Choroid plexus epithelial cell (primary cell): ENCODE results near the gene SNRPA.
A peak's percentile ranks its signal among the peaks of the same experiment; 100 is the strongest.
"Not testable (repeated sequence)": the region's sequence is repeated elsewhere in the genome, so short reads cannot be mapped to it uniquely, and the experiment has no call there.

Source experiments
- DNase-seq: peaks from one replicate; pipeline ENCODE4 v3.0.0-alpha.2; 2010; ENCODE audit warnings: low read depth
- H3K4me3 ChIP-seq: 2 replicates; pipeline ENCODE4 v1.5.1; 2011; ENCODE audit warnings: low read depth, mild to moderate bottlenecking, control low read depth, low read length, moderate library complexity
- TF ChIP-seq, protein P1 (sequence below): conservative IDR thresholded peaks from 2 replicates; pipeline ENCODE4 v1.5.1; 2011; ENCODE audit warnings: low read depth, mild to moderate bottlenecking, control low read depth, inconsistent platforms, low read length, moderate library complexity

Gene SNRPA

DNA sequence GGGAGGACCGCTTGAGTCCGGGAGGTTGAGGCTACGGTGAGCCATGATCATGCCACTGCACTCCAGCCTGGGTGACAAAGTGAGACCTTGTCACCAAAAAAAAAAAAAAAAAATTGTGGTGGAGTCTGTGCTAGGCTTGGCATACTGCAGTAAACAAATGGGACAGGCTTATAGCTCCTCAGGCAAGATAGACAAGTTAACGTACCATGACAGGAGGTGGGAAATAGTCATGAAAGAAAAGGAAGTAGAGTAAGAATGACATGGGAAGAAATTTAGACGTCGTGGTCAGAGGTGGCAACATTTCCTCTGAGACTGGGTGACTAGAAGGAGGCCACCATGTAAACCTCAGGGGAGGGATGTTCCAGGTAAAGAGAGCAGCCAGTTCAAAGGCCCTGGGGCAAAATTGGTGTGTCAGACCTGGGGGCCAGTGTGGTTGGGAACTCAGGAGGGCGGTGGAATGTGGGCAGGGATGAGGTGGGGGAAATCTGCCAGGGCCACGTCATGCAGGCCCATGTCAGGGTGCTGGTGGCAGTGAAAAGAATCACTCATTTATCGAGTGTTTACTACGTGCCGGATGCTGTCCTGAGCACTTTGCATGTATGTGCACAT lies 5.6 kb downstream of the SNRPA start:
- H3K4me3 ChIP-seq, result no peak overlapping the region

DNA sequence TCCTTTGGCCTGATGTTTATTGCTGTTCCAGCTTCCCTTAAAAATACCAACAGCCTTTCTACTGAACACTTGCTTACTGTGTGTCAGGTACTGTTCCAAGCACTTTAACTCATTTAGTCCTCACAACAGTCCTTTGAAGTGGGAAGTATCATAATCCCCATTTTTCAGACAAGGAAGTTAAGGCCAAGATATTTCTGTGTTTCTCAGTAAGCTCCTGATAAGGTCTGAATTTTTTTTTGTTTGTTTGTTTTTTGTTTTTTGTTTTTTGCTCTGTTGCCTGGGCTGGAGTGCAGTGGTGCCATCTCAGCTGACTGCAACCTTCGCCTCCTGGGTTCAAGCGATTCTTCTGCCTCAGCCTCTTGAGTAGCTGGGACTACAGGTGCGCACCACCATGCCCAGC lies 7.5 kb downstream of the SNRPA start:
- no peak for DNase-seq
- TF ChIP-seq, protein P1, sequence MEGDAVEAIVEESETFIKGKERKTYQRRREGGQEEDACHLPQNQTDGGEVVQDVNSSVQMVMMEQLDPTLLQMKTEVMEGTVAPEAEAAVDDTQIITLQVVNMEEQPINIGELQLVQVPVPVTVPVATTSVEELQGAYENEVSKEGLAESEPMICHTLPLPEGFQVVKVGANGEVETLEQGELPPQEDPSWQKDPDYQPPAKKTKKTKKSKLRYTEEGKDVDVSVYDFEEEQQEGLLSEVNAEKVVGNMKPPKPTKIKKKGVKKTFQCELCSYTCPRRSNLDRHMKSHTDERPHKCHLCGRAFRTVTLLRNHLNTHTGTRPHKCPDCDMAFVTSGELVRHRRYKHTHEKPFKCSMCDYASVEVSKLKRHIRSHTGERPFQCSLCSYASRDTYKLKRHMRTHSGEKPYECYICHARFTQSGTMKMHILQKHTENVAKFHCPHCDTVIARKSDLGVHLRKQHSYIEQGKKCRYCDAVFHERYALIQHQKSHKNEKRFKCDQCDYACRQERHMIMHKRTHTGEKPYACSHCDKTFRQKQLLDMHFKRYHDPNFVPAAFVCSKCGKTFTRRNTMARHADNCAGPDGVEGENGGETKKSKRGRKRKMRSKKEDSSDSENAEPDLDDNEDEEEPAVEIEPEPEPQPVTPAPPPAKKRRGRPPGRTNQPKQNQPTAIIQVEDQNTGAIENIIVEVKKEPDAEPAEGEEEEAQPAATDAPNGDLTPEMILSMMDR, result no peak
- H3K4me3 ChIP-seq, result no peak overlapping the region

More for the DNA sequence above, 5.6 kb downstream of the SNRPA start:
- TF ChIP-seq, protein P1, result no peak
- no peak for DNase-seq

DNA sequence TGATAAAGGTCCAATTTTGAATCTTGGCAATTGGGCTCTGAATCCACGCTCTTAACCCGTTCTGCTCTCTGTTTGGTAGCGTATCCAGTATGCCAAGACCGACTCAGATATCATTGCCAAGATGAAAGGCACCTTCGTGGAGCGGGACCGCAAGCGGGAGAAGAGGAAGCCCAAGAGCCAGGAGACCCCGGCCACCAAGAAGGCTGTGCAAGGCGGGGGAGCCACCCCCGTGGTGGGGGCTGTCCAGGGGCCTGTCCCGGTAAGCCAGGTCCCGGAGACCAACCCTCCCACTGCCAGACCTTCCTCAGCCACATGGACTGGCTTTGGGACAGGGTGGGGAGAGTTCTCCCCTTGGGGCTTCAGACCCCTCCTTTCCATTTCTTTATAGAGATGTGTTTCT lies 8.3 kb downstream of the SNRPA start:
- H3K4me3 ChIP-seq, result no peak overlapping the region
- TF ChIP-seq, protein P1, result no peak
- no peak for DNase-seq

DNA sequence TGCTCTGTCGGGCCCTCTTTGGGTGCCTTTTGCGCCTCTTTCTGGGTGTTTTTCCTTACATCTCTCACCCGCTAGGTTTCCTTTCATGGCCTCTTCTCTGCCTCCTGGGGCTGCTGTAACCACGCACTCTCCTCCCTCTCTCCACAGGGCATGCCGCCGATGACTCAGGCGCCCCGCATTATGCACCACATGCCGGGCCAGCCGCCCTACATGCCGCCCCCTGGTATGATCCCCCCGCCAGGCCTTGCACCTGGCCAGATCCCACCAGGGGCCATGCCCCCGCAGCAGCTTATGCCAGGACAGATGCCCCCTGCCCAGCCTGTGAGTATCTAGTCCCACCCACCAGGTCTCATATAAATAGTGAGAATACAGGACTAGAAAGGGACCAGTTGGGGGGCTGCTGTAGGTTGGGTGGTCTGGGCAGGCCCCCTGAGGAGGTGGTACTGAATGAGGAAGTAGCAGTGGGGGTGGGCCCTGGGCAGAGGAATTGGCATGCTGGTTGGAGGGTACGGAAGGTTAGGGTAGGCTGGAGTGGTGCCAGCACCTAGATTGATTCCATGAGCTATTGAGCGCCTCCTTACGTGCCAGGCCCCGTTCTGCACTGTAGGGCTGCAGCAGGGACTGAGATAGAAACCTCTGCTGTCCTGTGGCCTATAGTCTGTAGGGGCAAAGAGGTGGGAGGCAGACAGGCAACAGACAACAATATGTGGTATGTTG lies 11.9 kb downstream of the SNRPA start:
- H3K4me3 ChIP-seq, result no peak overlapping the region
- DNase-seq, result peak; percentile 41
- TF ChIP-seq, protein P1, result no peak

DNA sequence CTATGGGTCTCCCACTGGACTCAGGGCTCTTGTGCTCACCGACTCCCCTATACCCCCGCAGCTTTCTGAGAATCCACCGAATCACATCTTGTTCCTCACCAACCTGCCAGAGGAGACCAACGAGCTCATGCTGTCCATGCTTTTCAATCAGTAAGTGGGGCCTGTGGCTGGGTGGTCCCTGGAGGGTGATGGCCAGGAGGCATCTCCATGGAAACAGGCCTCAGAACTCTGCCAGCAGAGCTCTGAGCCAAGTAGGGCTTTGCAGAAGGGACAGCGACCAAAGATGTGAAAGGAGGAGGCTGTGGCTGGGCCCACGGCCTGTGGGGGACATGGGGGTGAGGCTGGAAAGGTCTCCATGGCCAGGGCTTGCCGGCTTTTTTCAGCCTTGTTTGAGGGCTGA lies 12.5 kb downstream of the SNRPA start:
- DNase-seq, result no peak
- TF ChIP-seq, protein P1, result no peak
- no peak overlapping the region for H3K4me3 ChIP-seq

DNA sequence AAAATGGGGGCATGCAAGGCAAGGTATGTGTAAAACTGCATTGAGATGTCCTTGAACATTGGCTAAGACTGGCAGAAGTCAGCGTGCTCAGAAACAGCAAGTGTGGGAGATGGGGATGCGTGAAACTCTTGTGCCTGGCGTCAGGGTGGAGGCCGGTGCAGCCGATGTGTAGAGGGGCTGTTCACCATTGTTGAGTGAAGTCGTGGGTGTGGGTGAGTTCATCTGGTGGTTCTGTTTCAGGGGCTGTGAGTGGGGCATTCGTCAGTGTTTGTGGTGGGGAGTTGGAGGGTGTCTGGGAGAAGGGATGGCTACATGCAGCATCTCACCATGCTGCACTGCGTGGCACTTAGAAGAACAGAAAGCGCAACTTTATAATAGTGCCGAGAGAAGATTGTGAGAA lies 13.0 kb downstream of the SNRPA start:
- DNase-seq, result no peak
- no peak overlapping the region for H3K4me3 ChIP-seq
- TF ChIP-seq, protein P1, result no peak

DNA sequence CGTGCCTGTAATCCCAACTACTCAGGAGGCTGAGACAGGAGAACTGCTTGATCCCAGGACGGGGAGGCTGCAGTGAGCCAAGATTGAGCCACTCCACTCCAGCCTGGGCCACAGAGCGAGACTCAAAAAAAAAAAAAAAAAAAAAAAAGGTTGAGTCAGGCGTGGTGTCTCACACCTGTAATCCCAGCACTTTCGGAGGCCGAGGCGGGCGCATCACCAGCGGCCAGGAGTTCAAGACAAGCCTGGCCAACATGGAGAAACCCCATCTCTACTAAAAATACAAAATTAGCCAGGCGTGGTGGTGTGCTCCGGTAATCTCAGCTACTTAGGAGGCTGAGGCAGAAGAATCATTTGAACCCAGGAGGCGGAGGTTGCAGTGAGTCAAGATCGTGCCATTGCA lies 15.4 kb downstream of the SNRPA start:
- DNase-seq, H3K4me3 ChIP-seq: not testable (repeated sequence)
